Small intestine (tissue), 7 donors: ENCODE measurements around the gene NAA10. TPM values are rescaled to one million over a fixed set of nuclear protein-coding genes. Genes with fewer than 3 reads are reported as not detected.
A peak's percentile ranks its signal among the peaks of the same experiment; 100 is the strongest.

Experiments
- DNase-seq, 2 donors: peaks; one replicate each; pipeline versions ENCODE4 v3.0.0 to v3.0.0-alpha.2; 2013
- FAIRE-seq: peaks from 2 replicates; lab custom pipeline; 2012; peaks lifted over from hg19 to GRCh38; lab: Jason Lieb, UNC
- H3K27ac ChIP-seq, 3 donors: one replicate each; pipeline ENCODE4 v1.5.1; 2013; ENCODE audit warnings: low read length in 2 of 3, mild to moderate bottlenecking in 2 of 3, control low read depth in 1 of 3, inconsistent platforms in 1 of 3, low read depth in 1 of 3, moderate library complexity in 1 of 3
- H3K27me3 ChIP-seq, 3 donors: one replicate each; pipeline ENCODE4 v1.6.1; 2013; ENCODE audit warnings: low read length in 3 of 3, inconsistent platforms in 1 of 3; ENCODE audit not compliant: control insufficient read depth in 3 of 3, insufficient read depth in 3 of 3
- H3K36me3 ChIP-seq, 3 donors: one replicate each; pipeline ENCODE4 v1.6.1; 2013; ENCODE audit warnings: low read length in 3 of 3, inconsistent platforms in 1 of 3, low read depth in 1 of 3, mild to moderate bottlenecking in 1 of 3, moderate library complexity in 1 of 3; ENCODE audit not compliant: control insufficient read depth in 3 of 3, insufficient read depth in 2 of 3
- H3K4me1 ChIP-seq, 3 donors: one replicate each; pipeline ENCODE4 v1.6.1; 2013; ENCODE audit warnings: low read length in 2 of 3, inconsistent platforms in 1 of 3, low read depth in 1 of 3, mild to moderate bottlenecking in 1 of 3, moderate library complexity in 1 of 3; ENCODE audit not compliant: control insufficient read depth in 3 of 3, insufficient read depth in 2 of 3
- H3K4me3 ChIP-seq, 3 donors: one replicate each; pipeline ENCODE4 v1.5.1; 2013; ENCODE audit warnings: low read length in 3 of 3, control low read depth in 1 of 3, inconsistent platforms in 1 of 3, low read depth in 1 of 3, mild to moderate bottlenecking in 1 of 3, moderate library complexity in 1 of 3
- H3K9me3 ChIP-seq, 2 donors: one replicate each; pipeline ENCODE4 v1.6.1; 2013; ENCODE audit warnings: low read depth in 1 of 2, low read length in 1 of 2; ENCODE audit not compliant: control insufficient read depth in 2 of 2, insufficient read depth in 1 of 2
- WGBS, 3 donors: extraction: QIAGEN DNeasy Blood & Tissue Kit; methylation state at CpG; one replicate each; pipeline ENCODE4 v1.1.7; 2013; 5-methylcytosine and 5-hydroxymethylcytosine counted together
- polyA plus RNA-seq, 4 donors: library from polyadenylated mRNA; stranded (reverse) in 3 of 4; unstranded in 1 of 4; fragments of 200-250 nt in 3 of 4; fragments of 120-200 nt in 1 of 4; gene quantifications; one replicate each; pipeline versions ENCODE4 v1.2.1 to v1.2.3, GENCODE V29; 2013
- donor health status: healthy with polysubstance abuse.
- donor health status: control.
- donor health status: control.
- donor health status: Bipolar disorder and iron deficiency.
- donor health status: healthy.

Gene NAA10
- polyA plus RNA-seq, 4 donors, result 55.6 to 152 (median 107) TPM

DNA sequence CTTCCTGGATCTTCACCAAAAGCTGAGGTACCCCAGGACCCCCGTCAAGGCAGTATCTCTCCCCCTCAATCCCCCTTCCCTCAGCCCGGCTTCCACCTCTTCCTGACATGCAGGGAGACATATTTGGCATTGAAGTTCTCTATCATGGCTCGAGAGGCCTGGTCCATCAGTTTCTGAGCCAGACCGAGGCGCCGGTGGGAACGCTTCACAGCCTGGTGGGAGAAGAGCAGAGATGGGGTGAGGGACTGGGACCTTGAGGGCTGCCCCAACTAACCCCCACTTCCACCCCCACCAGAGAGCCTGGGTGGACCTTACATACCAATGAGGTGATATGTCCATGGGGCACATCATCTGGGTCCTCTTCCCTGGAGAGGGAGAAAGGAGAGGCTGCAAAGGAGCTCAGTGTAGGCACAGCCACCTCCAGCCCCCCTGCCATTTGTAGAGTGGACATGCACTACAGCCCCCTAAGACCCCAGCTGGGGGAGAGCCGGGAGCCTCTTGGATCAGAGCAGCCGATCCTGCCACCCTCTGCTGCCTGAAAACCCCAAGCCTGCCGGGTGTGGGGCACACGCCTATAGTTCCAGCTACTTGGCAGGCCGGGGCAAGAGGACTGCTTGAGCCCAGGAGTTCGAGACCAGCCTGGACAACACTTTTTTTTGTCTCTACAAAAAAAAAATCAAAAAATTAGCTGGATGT, 2.5 kb downstream of the NAA10 start:
- Histone ChIP-seq H3K27ac (no peak overlapping the region), H3K4me3 (no peak overlapping the region), H3K9me3 (no peaks in the 10 kb centered on the region), H3K27me3 (no peaks in the 10 kb centered on the region), H3K36me3 (peaks cover 0 to 37% (median 3%) of the 10 kb centered on the region in 3 donors), H3K4me1 (peaks cover 0 to 4% (median 3%) of the 10 kb centered on the region in 3 donors)
- DNase-seq, result no peak
- WGBS, 3 donors, result 86 to 94% (median 89%) methylated on average over 9 to 13 of the region's 13 CpGs
- no peak for FAIRE-seq

DNA sequence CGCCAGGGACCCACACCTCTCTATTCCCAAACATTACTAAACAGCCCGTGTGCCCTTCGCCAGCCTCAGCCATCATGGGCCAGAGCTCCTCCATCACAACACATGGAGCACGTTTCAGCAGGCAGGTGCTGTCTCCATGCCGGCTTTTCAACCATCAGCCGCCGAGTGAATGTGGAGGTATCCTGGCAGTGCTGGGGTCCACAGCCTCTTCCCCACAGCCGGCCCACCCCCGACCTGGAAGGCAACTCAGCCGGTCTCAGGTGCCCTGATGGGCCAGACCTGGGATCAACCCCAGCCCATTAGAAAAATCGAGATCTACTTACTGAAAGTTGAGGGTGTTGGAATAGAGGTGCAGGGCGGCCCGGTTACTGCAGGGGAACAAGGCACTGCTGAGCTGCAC, 3.1 kb downstream of the NAA10 start:
- Histone ChIP-seq H3K27ac (no peak overlapping the region), H3K36me3 (peaks cover 0 to 37% (median 3%) of the 10 kb centered on the region in 3 donors), H3K4me3 (no peak overlapping the region), H3K27me3 (no peaks in the 10 kb centered on the region), H3K9me3 (no peaks in the 10 kb centered on the region), H3K4me1 (peaks cover 0 to 10% (median 3%) of the 10 kb centered on the region in 3 donors)
- WGBS, 3 donors, result 89 to 96% (median 95%) methylated on average over 13 of the region's 13 CpGs
- DNase-seq (no peak), FAIRE-seq (no peak)

DNA sequence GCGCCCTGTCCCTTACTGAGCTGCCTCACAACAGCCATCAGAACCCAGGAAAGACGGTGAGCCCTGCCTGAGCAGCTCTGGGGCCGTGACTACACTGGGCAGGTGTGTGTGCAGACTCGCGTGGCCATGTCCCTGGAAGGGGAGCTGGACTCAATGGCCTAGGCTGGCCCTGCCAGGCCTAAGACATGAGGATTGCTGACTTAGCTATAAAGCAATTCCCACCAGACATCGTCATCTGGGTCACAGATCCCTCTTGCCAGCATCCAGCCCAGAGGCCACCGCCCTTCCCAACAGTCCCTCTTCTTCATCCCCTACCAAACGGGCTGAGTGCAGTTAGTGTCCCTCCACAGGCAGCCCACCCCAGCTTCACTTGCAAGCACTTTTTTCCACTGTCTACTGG, 3.7 kb downstream of the NAA10 start:
- no peak for DNase-seq
- no peaks in the 10 kb centered on the region for H3K27me3 ChIP-seq
- H3K4me1 ChIP-seq, result peaks cover 0 to 16% (median 3%) of the 10 kb centered on the region in 3 donors
- 87 to 95% (median 88%) methylated on average over 7 to 8 of the region's 8 CpGs for WGBS, 3 donors
- H3K9me3 ChIP-seq, result no peaks in the 10 kb centered on the region
- no peak overlapping the region for H3K4me3 ChIP-seq
- no peak overlapping the region for H3K27ac ChIP-seq
- no peak for FAIRE-seq
- peaks cover 0 to 37% (median 3%) of the 10 kb centered on the region in 3 donors for H3K36me3 ChIP-seq

DNA sequence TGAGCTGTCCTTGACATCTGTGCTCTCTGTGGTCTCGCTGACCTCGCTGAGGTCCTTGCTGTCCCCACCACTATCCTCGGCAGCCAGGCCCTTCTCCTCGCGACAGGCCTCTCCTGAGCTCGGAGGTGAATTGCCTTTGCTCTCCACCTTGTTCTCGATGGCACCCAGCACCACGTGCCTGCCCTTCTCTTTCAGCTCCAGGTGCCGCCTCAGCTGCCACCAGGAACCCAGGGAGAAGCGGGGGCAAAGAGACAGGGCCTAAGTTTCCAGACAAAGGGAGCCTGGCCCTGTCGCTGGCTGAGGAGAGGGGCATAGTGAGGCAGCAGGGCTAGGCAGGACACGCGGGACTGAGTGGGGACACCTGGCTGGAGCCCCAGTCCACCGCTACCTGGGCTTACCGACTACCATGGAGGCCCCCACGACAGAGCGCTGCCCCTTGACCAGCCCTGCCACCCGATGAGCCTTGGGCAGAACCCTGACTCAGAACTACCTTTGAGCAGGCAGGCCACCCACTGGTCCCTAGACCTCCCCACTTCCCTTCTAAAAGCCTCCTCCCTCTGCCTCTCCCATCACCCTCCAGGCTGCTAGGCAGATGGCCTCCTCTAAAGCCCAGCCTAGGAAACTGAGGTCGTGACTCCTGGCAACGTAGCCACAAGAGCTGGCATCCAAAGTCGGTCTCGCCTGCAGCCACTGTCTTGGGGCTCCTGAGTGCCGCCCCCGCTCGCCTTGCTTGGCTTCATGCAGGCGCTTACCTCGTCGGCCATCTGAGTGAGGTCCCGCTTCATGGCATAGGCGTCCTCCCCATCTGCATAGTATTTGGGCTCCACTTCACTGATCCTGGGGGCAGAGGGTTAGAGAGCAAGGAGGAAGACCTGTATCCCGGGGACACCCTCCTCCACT, 4.6 kb downstream of the NAA10 start:
- peaks cover 0 to 37% (median 3%) of the 10 kb centered on the region in 3 donors for H3K36me3 ChIP-seq
- DNase-seq, result no peak
- 87 to 90% (median 89%) methylated on average over 24 to 31 of the region's 31 CpGs for WGBS, 3 donors

DNA sequence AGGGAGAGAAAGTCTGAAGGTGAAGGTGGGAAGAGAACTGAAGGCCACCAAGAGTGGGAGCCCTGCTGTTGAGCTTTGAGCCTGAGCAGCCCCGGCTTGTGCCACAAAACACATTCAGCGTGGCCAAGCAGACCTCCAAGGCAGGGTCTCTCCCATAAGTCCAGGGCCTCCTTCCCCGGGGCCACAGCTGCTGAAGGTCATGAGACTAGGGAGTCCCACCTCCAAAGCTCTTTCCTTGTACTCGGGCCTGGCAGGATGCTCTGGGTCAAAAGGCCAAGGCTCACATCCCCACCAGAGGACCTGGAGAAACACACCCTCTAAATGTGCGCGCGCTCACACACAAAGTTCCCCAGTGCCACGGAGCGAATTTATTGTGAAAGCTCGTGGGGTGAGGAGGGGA, 5.3 kb downstream of the NAA10 start:
- DNase-seq (no peak), FAIRE-seq (no peak)
- Histone ChIP-seq H3K4me3 (no peak overlapping the region), H3K36me3 (peaks cover 0 to 37% (median 3%) of the 10 kb centered on the region in 3 donors), H3K4me1 (peaks cover 0 to 28% (median 3%) of the 10 kb centered on the region in 3 donors), H3K9me3 (no peaks in the 10 kb centered on the region), H3K27me3 (no peaks in the 10 kb centered on the region), H3K27ac (no peak overlapping the region)
- 77 to 78% (median 77%) methylated on average over 10 of the region's 10 CpGs for WGBS, 3 donors

More for the DNA sequence above, 4.6 kb downstream of the NAA10 start:
- H3K4me1 ChIP-seq, result peaks cover 0 to 21% (median 3%) of the 10 kb centered on the region in 3 donors
- H3K9me3 ChIP-seq, result no peaks in the 10 kb centered on the region
- H3K27me3 ChIP-seq, result no peaks in the 10 kb centered on the region
- no peak for FAIRE-seq
- H3K27ac ChIP-seq, result no peak overlapping the region
- no peak overlapping the region for H3K4me3 ChIP-seq

DNA sequence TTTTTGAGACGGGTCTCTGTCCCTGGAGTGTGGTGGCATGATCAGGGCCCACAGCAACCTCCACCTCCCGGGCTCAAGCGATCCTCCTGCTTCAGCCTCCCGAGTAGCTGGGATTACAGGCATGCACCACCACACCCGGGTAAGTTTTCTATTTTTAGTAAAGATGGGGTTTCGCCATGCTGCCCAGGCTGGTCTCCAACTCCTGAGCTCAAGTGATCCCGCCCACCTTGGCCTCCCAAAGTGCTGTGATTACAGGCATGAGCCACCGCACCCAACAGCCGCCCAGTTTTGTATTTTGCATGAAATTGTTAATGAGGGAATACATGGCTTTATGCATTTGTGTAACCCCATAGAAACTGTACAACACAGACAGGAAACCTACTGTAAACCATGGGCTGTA, 6.0 kb downstream of the NAA10 start:
- H3K27ac ChIP-seq, result peak overlapping the region in 2 of 3 donors; percentile 78 to 83
- no peak for DNase-seq
- H3K4me3 ChIP-seq, result peak overlapping the region in 1 of 3 donors; percentile 24

DNA sequence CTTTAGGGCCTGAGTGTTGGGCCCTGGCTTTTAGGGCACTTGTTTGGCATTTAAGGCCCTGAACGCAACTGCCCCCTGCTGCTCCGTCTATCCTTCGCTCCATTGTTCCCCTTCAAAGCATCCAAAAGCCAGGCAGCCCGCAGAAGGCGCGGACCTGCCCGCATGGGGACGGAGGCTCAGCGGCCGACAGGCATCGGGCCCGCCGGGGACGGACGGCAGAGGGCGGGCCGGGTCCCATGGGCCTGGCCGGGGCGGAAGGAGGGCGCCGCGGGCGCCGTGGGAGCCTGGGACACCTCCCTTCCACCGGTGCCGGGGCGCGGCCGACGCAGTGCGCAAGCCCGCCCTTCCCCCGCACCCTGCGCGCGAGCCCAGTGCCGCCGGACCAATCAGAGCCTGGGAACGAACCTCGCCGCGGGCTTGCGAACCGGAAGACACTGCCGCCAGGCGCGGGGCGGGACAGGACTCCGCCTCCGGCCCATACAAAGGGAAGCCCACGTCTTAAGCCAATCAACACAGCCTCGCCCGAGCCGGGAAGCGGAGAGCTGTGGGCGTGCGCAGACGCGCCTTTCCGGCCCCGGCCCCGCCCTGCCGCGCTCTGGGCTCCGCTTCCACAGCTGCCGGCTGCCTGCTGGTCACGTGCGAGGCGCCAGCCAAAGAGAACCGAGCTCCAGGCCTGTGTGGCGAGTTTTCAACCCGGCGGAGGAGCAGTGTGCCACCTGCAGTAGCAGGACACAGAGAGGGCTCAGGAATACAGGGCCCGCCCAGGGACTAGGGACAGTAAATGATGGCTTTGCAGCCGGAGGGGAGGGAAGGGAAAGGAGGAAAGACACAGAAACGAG, 6.7 kb downstream of the NAA10 start:
- Histone ChIP-seq H3K4me1 (peaks cover 0 to 30% (median 0%) of the 10 kb centered on the region in 3 donors), H3K9me3 (no peaks in the 10 kb centered on the region), H3K27ac (peak overlapping the region; percentile 95 to 100 (median 99)), H3K4me3 (peak overlapping the region; percentile 52 to 71 (median 57)), H3K36me3 (peaks cover 0 to 37% (median 3%) of the 10 kb centered on the region in 3 donors), H3K27me3 (no peaks in the 10 kb centered on the region)
- peak; percentile 41 for FAIRE-seq
- peak; percentile 95 for DNase-seq
- 0 to 11% (median 8%) methylated on average over 43 to 76 of the region's 76 CpGs for WGBS, 3 donors

More for the DNA sequence above, 6.0 kb downstream of the NAA10 start:
- FAIRE-seq, result no peak
- H3K9me3 ChIP-seq, result no peaks in the 10 kb centered on the region
- WGBS, 3 donors, result 28 to 40% (median 34%) methylated on average over 6 to 9 of the region's 9 CpGs
- H3K4me1 ChIP-seq, result peaks cover 0 to 30% (median under 1%) of the 10 kb centered on the region in 3 donors
- H3K36me3 ChIP-seq, result peaks cover 0 to 37% (median 3%) of the 10 kb centered on the region in 3 donors
- H3K27me3 ChIP-seq, result no peaks in the 10 kb centered on the region

DNA sequence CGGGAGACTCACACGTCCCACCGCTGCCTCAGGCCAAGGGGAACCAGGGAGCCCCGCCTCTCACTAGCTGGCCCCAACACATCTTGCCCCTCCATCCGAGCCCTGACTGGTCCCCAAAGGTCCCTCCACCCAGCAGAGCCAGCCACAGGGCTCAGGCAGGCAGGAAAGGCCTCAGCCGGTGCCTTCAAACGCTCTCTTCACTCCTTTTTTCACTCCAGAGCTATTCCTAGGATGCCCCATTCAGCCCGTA, 7.2 kb downstream of the NAA10 start:
- H3K27ac ChIP-seq, result peak overlapping the region; percentile 95 to 100 (median 99)
- no peak for DNase-seq
- no peaks in the 10 kb centered on the region for H3K9me3 ChIP-seq
- peaks cover 0 to 34% (median 3%) of the 10 kb centered on the region in 3 donors for H3K36me3 ChIP-seq
- peaks cover 0 to 30% (median 0%) of the 10 kb centered on the region in 3 donors for H3K4me1 ChIP-seq
- H3K27me3 ChIP-seq, result no peaks in the 10 kb centered on the region
- peak overlapping the region; percentile 52 to 71 (median 57) for H3K4me3 ChIP-seq
- no peak for FAIRE-seq
- WGBS, 3 donors, result 0 to 20% (median 0%) methylated on average over 4 to 8 of the region's 8 CpGs
